HG02623 (cell line): ENCODE data around the gene PI3.

Experiments
- ATAC-seq: cut with Tn5 transposase; IDR thresholded peaks from one replicate; pipeline ENCODE4 v1.9.1; 2021; ENCODE audit warnings: moderate library complexity; ENCODE audit not compliant: unreplicated experiment

PI3 gene

GRCh38 chr20:45183084-45183483 lies 8.4 kb downstream of the PI3 start:
- ATAC-seq, result no peak

- no peak for ATAC-seq
Measured at GRCh38 chr20:45187693-45188092, 13.0 kb downstream of the PI3 start.

GRCh38 chr20:45189067-45189609 lies 14.4 kb downstream of the PI3 start:
- no peak for ATAC-seq

- no peak for ATAC-seq
Measured at GRCh38 chr20:45189861-45190260, 15.2 kb downstream of the PI3 start.

GRCh38 chr20:45191926-45192325 lies 17.2 kb downstream of the PI3 start:
- no peak for ATAC-seq

GRCh38 chr20:45193331-45193730 lies 18.6 kb downstream of the PI3 start:
- no peak for ATAC-seq

GRCh38 chr20:45206725-45207124 lies 32.0 kb downstream of the PI3 start, which contains the start of gene SEMG1:
TSS of gene SEMG1 (plus strand) at chr20:45207033. CDS start at chr20:45207054, 21 bp downstream.
- ATAC-seq, result no peak

- ATAC-seq, result no peak
Measured at GRCh38 chr20:45209924-45210323, 35.2 kb downstream of the PI3 start.

- ATAC-seq, result no peak
Measured at GRCh38 chr20:45211569-45212474, 37.1 kb downstream of the PI3 start.

GRCh38 chr20:45212836-45213235 lies 38.1 kb downstream of the PI3 start:
- ATAC-seq, result no peak

GRCh38 chr20:45218124-45218523 lies 43.4 kb downstream of the PI3 start:
- ATAC-seq, result no peak

GRCh38 chr20:45218636-45219035 lies 43.9 kb downstream of the PI3 start:
- no peak for ATAC-seq

GRCh38 chr20:45221076-45221475 lies 46.4 kb downstream of the PI3 start, which contains the start of gene SEMG2:
TSS of gene SEMG2 (plus strand) at chr20:45221373. CDS start at chr20:45221390, 17 bp downstream.
- no peak for ATAC-seq

- no peak for ATAC-seq
Measured at GRCh38 chr20:45223136-45223535, 48.4 kb downstream of the PI3 start.
